Mesendoderm (in vitro differentiated cells): ENCODE results near the gene SGPP2.

Source experiments
- DNase-seq: peaks from one replicate; pipeline ENCODE4 v3.0.0; 2013
- H2AK5ac ChIP-seq: 2 replicates; pipeline ENCODE4 v1.6.1; 2013; ENCODE audit warnings: low read length, inconsistent platforms
- H2BK120ac ChIP-seq: 2 replicates; pipeline ENCODE4 v1.6.1; 2013; ENCODE audit warnings: low read depth, mild to moderate bottlenecking, low read length, moderate library complexity, mixed read lengths
- H2BK15ac ChIP-seq: replicated peaks from 2 replicates; pipeline ENCODE4 v1.6.1; 2013; ENCODE audit warnings: low read depth, mild to moderate bottlenecking, moderate library complexity
- H2BK5ac ChIP-seq: 2 replicates; pipeline ENCODE4 v1.6.1; 2013; ENCODE audit warnings: low read length, inconsistent platforms
- H3K18ac ChIP-seq: 2 replicates; pipeline ENCODE4 v1.6.1; 2013; ENCODE audit warnings: mild to moderate bottlenecking, low read length, mixed read lengths
- H3K23ac ChIP-seq: one replicate; pipeline ENCODE4 v1.6.1; 2013; ENCODE audit warnings: low read length
- H3K27ac ChIP-seq: 2 replicates; pipeline ENCODE4 v1.5.1; 2013; ENCODE audit warnings: low read depth, mild to moderate bottlenecking, inconsistent platforms, low read length, moderate library complexity
- H3K27me3 ChIP-seq: 2 replicates; pipeline ENCODE4 v1.6.1; 2013; ENCODE audit warnings: low read length, control low read depth, mild to moderate bottlenecking, inconsistent platforms; ENCODE audit not compliant: insufficient read depth, poor library complexity
- H3K36me3 ChIP-seq: 2 replicates; pipeline ENCODE4 v1.6.1; 2013; ENCODE audit warnings: low read length, inconsistent platforms; ENCODE audit not compliant: control insufficient read depth, insufficient read depth
- H3K4ac ChIP-seq: one replicate; pipeline ENCODE4 v1.6.1; 2013; ENCODE audit warnings: low read depth, mild to moderate bottlenecking, low read length, moderate library complexity
- H3K4me1 ChIP-seq: 2 replicates; pipeline ENCODE4 v1.6.1; 2013; ENCODE audit warnings: low read depth, low read length, inconsistent platforms; ENCODE audit not compliant: control insufficient read depth
- H3K4me2 ChIP-seq: 2 replicates; pipeline ENCODE4 v1.6.1; 2013; ENCODE audit warnings: low read length
- H3K4me3 ChIP-seq: 2 replicates; pipeline ENCODE4 v1.5.1; 2013; ENCODE audit warnings: mild to moderate bottlenecking, low read length
- H3K56ac ChIP-seq: one replicate; pipeline ENCODE4 v1.6.1; 2013; ENCODE audit warnings: low read length
- H3K79me1 ChIP-seq: 2 replicates; pipeline ENCODE4 v1.6.1; 2013; ENCODE audit warnings: low read length, inconsistent platforms
- H3K79me2 ChIP-seq: 2 replicates; pipeline ENCODE4 v1.6.1; 2013; ENCODE audit warnings: mild to moderate bottlenecking, low read length; ENCODE audit not compliant: control insufficient read depth, insufficient read depth
- H3K9ac ChIP-seq: 2 replicates; pipeline ENCODE4 v1.6.1; 2013; ENCODE audit warnings: low read length, inconsistent platforms
- H4K5ac ChIP-seq: one replicate; pipeline ENCODE4 v1.6.1; 2013; ENCODE audit warnings: low read length
- H4K8ac ChIP-seq: one replicate; pipeline ENCODE4 v1.6.1; 2013; ENCODE audit warnings: low read depth, mild to moderate bottlenecking, control low read depth, low read length, moderate library complexity
- WGBS: extraction: QIAGEN DNeasy Blood & Tissue Kit; methylation state at CpG from one replicate; pipeline ENCODE4 v1.1.7; 2013; ENCODE audit warnings: low lambda C conversion rate, missing lambda C conversion rate; ENCODE audit not compliant: insufficient coverage; ENCODE audit errors: extremely low coverage; 5-methylcytosine and 5-hydroxymethylcytosine counted together

The SGPP2 gene

GRCh38 chr2:222521099-222521498 lies 96.8 kb downstream of the SGPP2 start:
- no peak overlapping the region for H3K23ac ChIP-seq
- no peak overlapping the region for H3K18ac ChIP-seq
- H2AK5ac ChIP-seq = no peak overlapping the region
- H3K79me1 ChIP-seq = no peaks in the 10 kb centered on the region
- H3K9ac ChIP-seq = no peak overlapping the region
- H3K56ac ChIP-seq = no peak overlapping the region
- no peak overlapping the region for H4K5ac ChIP-seq
- H2BK15ac ChIP-seq = no peak overlapping the region
- no peak overlapping the region for H3K27ac ChIP-seq
- H3K4me1 ChIP-seq = no peaks in the 10 kb centered on the region
- H3K79me2 ChIP-seq = no peaks in the 10 kb centered on the region
- H3K4me3 ChIP-seq = no peak overlapping the region
- no peaks in the 10 kb centered on the region for H3K27me3 ChIP-seq
- no peak overlapping the region for H2BK120ac ChIP-seq
- no peak overlapping the region for H3K4ac ChIP-seq
- H3K4me2 ChIP-seq = no peak overlapping the region
- no peaks in the 10 kb centered on the region for H3K36me3 ChIP-seq
- H4K8ac ChIP-seq = no peak overlapping the region
- DNase-seq = no peak
- WGBS = no CpG with 5 or more reads among the region's 3 CpGs
- H2BK5ac ChIP-seq = no peak overlapping the region

DNA sequence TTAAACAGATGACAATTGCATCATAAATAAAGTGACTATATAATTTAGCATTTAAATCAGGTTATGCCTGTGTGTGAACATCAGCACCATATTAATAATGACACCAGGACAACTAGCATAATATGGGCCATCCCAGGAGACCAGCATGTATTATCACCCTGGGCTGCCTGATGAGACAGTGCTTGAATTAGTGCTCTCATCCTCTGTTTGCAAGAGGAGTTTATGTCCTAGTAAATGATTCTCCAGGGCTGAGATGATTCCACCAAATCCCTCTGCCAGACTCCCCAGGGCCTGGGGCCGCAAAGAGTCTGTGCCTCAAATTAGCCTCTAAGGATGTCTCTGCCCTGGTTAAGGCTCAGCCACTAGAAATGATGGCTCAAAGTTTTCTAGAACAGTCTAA lies 97.7 kb downstream of the SGPP2 start:
- H3K4me1 ChIP-seq = no peaks in the 10 kb centered on the region
- DNase-seq = no peak
- no peak overlapping the region for H3K56ac ChIP-seq
- no peak overlapping the region for H2AK5ac ChIP-seq
- no CpG with 5 or more reads among the region's 1 CpG for WGBS
- H3K79me2 ChIP-seq = no peaks in the 10 kb centered on the region
- no peak overlapping the region for H3K27ac ChIP-seq
- no peaks in the 10 kb centered on the region for H3K27me3 ChIP-seq
- no peak overlapping the region for H3K9ac ChIP-seq
- no peak overlapping the region for H2BK5ac ChIP-seq
- no peak overlapping the region for H3K23ac ChIP-seq
- no peak overlapping the region for H4K8ac ChIP-seq
- no peak overlapping the region for H3K4ac ChIP-seq
- no peak overlapping the region for H3K4me2 ChIP-seq
- no peaks in the 10 kb centered on the region for H3K79me1 ChIP-seq
- H3K18ac ChIP-seq = no peak overlapping the region
- H2BK15ac ChIP-seq = no peak overlapping the region
- H3K4me3 ChIP-seq = no peak overlapping the region
- no peak overlapping the region for H4K5ac ChIP-seq
- no peaks in the 10 kb centered on the region for H3K36me3 ChIP-seq
- H2BK120ac ChIP-seq = no peak overlapping the region

DNA sequence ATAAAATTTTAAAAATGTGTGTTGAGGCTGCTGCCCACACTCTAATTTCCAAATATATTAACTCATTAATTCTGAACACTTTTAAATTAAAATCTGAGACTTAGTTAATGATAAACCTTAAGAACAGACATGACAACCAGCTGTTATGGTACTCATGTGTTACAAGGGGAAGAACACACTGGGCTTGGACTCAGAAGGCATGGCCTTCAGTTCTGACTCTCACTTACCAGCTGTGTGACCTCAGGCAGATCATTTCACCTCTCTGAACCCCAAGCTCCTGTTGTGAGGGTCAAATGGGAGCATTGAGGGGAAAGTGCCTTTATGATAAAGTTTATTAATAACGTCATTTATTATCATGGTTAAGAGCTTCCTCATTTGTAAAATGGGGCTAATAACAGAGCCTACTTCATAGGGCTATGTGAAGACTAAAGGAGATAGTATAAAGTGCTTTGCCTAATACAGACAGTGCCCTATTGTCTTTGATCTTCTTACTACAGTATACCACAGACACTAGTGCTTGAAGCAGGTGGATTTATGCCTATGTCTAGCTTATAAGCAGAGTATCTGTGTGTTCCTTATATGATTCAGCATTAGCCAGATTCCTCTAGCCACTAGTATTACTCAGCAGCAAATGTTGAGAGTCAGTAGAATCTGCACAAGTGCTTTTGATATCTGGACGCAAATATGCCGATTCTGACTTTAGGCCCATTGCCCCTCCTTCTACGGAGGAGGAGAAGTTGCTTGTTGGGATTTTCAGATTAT lies 99.6 kb downstream of the SGPP2 start:
- no peak overlapping the region for H4K8ac ChIP-seq
- no peak overlapping the region for H3K27ac ChIP-seq
- no peak overlapping the region for H3K9ac ChIP-seq
- H3K79me1 ChIP-seq = no peaks in the 10 kb centered on the region
- no peak overlapping the region for H3K18ac ChIP-seq
- H3K27me3 ChIP-seq = no peaks in the 10 kb centered on the region
- H2AK5ac ChIP-seq = no peak overlapping the region
- no peak for DNase-seq
- H2BK15ac ChIP-seq = no peak overlapping the region
- no peak overlapping the region for H3K23ac ChIP-seq
- no peak overlapping the region for H4K5ac ChIP-seq
- H3K4ac ChIP-seq = no peak overlapping the region
- H3K56ac ChIP-seq = no peak overlapping the region
- H2BK120ac ChIP-seq = no peak overlapping the region
- no CpG with 5 or more reads among the region's 4 CpGs for WGBS
- no peak overlapping the region for H2BK5ac ChIP-seq
- H3K4me1 ChIP-seq = no peaks in the 10 kb centered on the region
- no peak overlapping the region for H3K4me3 ChIP-seq
- H3K36me3 ChIP-seq = no peaks in the 10 kb centered on the region
- no peaks in the 10 kb centered on the region for H3K79me2 ChIP-seq
- no peak overlapping the region for H3K4me2 ChIP-seq

DNA sequence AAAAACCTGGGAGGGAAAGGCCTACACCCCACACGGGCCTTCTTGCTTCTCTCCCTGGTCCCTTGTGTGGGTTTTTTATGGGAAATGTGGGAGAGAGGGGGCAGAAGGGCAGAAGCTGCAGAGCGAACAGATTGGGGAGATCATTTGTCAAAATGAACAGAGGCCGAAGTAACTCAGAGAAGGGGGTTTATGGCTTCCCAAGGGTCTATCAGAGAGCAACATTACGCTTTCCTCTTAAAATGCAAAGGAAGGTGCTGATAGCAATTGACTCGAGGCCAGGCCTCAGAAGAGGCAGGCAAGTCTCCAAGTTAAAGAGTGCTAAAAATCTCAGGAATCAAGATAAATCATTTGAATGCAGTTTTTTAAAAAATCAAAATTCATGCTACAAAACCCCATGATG lies 101.5 kb downstream of the SGPP2 start:
- Histone ChIP-seq H3K79me2 (no peaks in the 10 kb centered on the region), H4K5ac (no peak overlapping the region), H3K56ac (no peak overlapping the region), H3K4ac (no peak overlapping the region), H3K18ac (no peak overlapping the region), H3K4me3 (no peak overlapping the region), H3K4me1 (no peaks in the 10 kb centered on the region), H2AK5ac (no peak overlapping the region), H2BK15ac (no peak overlapping the region), H3K4me2 (no peak overlapping the region), H3K27ac (no peak overlapping the region), H3K23ac (no peak overlapping the region), H2BK120ac (no peak overlapping the region), H3K27me3 (no peaks in the 10 kb centered on the region), H2BK5ac (no peak overlapping the region), H3K79me1 (no peaks in the 10 kb centered on the region), H4K8ac (no peak overlapping the region), H3K9ac (no peak overlapping the region), H3K36me3 (no peaks in the 10 kb centered on the region)
- WGBS = no CpG with 5 or more reads among the region's 5 CpGs
- no peak for DNase-seq

GRCh38 chr2:222526480-222527277 lies 102.3 kb downstream of the SGPP2 start:
- H3K56ac ChIP-seq = no peak overlapping the region
- no peak overlapping the region for H2BK5ac ChIP-seq
- H3K4me3 ChIP-seq = no peak overlapping the region
- no peak overlapping the region for H3K23ac ChIP-seq
- H2BK120ac ChIP-seq = no peak overlapping the region
- no peak overlapping the region for H3K27ac ChIP-seq
- H3K18ac ChIP-seq = no peak overlapping the region
- DNase-seq = no peak
- H3K4me1 ChIP-seq = no peaks in the 10 kb centered on the region
- no peak overlapping the region for H3K4ac ChIP-seq
- H3K9ac ChIP-seq = no peak overlapping the region
- no peaks in the 10 kb centered on the region for H3K27me3 ChIP-seq
- no peaks in the 10 kb centered on the region for H3K79me2 ChIP-seq
- H3K79me1 ChIP-seq = no peaks in the 10 kb centered on the region
- H3K4me2 ChIP-seq = no peak overlapping the region
- no peak overlapping the region for H2AK5ac ChIP-seq
- no peak overlapping the region for H4K5ac ChIP-seq
- H4K8ac ChIP-seq = no peak overlapping the region
- no peak overlapping the region for H2BK15ac ChIP-seq
- no CpG with 5 or more reads among the region's 7 CpGs for WGBS
- no peaks in the 10 kb centered on the region for H3K36me3 ChIP-seq
